Stimulated activated CD4-positive, alpha-beta T cell treated with anti-CD3 and anti-CD28 coated beads, Interleukin-4, amount 100 ng/mL, for 4 hours (primary cell): ENCODE data around the gene SKA2.
"Not testable (repeated sequence)": the region's sequence is repeated elsewhere in the genome, so short reads cannot be mapped to it uniquely, and the experiment has no call there.

Source experiments
- DNase-seq, 2 experiments: peaks; one replicate each; pipeline ENCODE4 v3.0.0-alpha.2; 2020

The SKA2 gene

GRCh38 chr17:59094861-59095530 lies 60.0 kb downstream of the SKA2 start:
- DNase-seq: no peak

DNA sequence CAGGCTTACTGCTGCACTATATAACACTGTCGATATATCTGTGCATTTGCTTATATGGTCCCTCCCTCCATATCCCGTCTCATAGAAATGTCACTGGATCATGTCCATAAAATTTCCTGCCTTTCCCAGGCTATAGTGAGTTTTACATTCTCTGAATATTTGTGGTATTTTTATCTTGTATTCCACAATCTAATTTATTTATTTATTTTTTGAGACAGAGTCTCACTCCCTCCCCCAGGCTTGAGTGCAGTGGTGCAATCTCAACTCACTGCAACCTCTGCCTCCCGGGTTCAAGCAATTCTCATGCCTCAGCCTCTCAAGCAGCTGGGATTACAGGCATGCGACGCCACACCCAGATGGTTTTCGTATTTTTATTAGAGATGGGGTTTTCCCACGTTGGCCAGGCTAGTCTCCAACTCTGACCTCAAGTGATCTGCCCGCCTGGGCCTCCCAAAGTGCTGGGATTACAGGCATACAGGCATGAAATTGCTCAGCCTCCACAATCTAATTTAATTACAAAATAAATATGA lies 61.2 kb downstream of the SKA2 start:
- no peak for DNase-seq

DNA sequence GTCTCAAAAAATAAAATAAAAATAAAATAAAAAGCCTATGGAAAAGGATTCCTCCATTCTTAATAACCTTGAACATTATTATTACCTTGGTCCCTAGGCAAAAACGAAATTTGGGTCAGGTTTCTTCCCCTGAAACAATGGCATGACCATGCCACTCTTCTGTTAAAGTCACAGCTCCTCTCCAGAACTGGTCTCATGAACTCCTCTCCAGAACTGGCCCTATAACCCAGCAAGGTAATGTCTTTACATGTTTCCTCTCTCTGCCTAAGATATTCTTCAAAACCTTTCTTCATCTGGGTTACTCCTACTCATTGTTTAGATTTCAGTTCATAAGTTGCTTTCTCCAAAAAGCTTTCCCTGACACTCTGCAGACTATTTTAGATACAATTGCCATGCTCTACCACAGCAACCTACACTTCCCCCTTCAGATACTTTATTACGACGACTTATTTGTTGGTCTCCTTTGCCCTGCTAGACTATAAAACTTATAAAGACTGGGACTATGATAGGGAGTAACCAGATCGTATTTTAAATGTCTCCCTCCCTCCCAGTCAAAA lies 61.8 kb downstream of the SKA2 start:
- DNase-seq: no peak

DNA sequence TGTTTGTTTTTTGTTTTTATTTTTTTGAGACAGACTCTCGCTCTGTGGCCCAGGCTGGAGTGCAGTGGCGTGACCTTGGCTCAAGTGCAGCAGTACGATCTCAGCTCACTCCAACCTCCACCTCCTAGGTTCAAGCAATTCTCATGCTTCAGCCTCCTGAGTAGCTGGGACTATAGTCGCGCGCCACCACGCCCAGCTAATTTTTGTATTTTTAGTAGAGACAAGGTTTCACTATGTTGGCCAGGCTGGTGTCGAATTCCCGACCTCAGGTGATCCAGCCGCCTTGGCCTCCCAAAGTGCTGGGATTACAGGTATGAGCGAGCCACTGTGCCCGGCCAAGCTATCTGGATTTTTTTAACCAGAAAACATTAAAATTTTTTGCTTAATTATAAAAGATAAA lies 64.4 kb downstream of the SKA2 start:
- DNase-seq: not testable (repeated sequence)

DNA sequence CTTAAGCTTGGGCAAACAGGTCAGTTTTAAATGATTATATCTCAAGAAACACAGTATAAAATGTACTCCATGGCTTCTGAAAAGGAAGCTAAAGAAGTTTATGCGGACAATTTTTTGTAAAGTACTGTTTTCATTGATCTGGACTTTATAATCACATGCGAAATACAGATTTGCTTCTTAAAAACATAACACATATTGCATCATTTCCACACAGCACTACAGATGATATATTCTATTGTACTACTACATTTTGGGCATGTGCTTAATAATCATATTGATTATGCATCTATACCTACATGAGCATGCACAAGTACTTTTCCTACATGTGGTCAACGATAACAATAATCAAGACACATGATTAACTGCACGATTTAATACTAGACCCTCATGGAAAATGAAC lies 70.8 kb downstream of the SKA2 start:
- DNase-seq: no peak

GRCh38 chr17:59074494-59074893 lies 80.5 kb downstream of the SKA2 start:
- no peak for DNase-seq

GRCh38 chr17:59073972-59074371 lies 81.0 kb downstream of the SKA2 start:
- no peak for DNase-seq

GRCh38 chr17:59069856-59070255 lies 85.1 kb downstream of the SKA2 start:
- DNase-seq: no peak

GRCh38 chr17:59067756-59068155 lies 87.2 kb downstream of the SKA2 start:
- no peak for DNase-seq

DNA sequence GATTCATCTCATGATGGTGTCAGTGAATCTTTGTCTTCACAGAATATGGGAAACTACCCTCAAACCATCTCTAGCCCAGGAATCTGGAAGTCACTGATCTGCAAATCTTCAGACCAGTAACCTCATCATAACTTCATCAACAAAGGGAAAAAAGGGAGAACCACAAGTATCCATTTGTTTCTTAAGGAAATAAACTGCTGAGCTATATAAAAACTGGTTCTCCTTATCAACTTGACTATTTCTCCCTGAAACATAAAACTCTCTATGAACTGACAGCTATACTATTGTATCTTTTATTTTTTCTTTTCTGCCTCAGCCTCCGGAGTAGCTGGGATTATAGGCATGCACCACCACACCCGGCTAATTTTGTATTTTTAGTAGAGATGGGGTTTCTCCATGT lies 87.6 kb downstream of the SKA2 start:
- DNase-seq: no peak

- DNase-seq: no peak
Measured at GRCh38 chr17:59062509-59062908, 92.5 kb downstream of the SKA2 start.
